Activated T-cell treated with anti-CD3 and anti-CD28 coated beads, Interleukin-2, amount 50 U/mL, for 4 hours (primary cell): ENCODE data around the gene NR2F6. TPM values are rescaled to one million over a fixed set of nuclear protein-coding genes. Genes with fewer than 3 reads are reported as not detected.
"Not testable (repeated sequence)": the region's sequence is repeated elsewhere in the genome, so short reads cannot be mapped to it uniquely, and the experiment has no call there.

ENCODE experiments used
- ATAC-seq, 2 donors: fragments of 200-7000 bp; cut with Tn5 transposase; one replicate each; pipeline ENCODE4 v1.10.0; 2021
- DNase-seq: peaks from one replicate; pipeline ENCODE4 v3.0.0-alpha.2; 2020
- H3K27me3 Mint-ChIP-seq: one replicate; pipeline ENCODE4 v1.8.0; 2021; ENCODE audit warnings: low read depth, mixed read lengths
- H3K36me3 Mint-ChIP-seq: one replicate; pipeline ENCODE4 v1.8.0; 2022; ENCODE audit warnings: mixed read lengths; ENCODE audit not compliant: insufficient read depth
- H3K4me1 Mint-ChIP-seq: one replicate; pipeline ENCODE4 v1.8.0; 2021; ENCODE audit warnings: low read depth, mixed read lengths
- H3K4me3 Mint-ChIP-seq: one replicate; pipeline ENCODE4 v1.8.0; 2021; ENCODE audit warnings: mild to moderate bottlenecking, moderate library complexity, mixed read lengths
- H3K9me3 Mint-ChIP-seq: one replicate; pipeline ENCODE4 v1.8.0; 2021; ENCODE audit warnings: mixed read lengths
- total RNA-seq, 3 donors: library from RNA; stranded (reverse); gene quantifications; one replicate each; pipeline ENCODE4 v1.2.1, GENCODE V29; 2021

NR2F6 gene
- total RNA-seq, 3 donors from 2014 or later, result 10.1 to 14.4 (median 13.6) TPM

GRCh38 chr19:17275441-17276175 lies 29.9 kb upstream of the NR2F6 start:
- ATAC-seq (no peak), DNase-seq (no peak)
- H3K4me3 Mint-ChIP-seq, result no peak overlapping the region
- no peaks in the 10 kb centered on the region for H3K27me3 Mint-ChIP-seq
- no peaks in the 10 kb centered on the region for H3K4me1 Mint-ChIP-seq
- peaks cover 26% of the 10 kb centered on the region for H3K36me3 Mint-ChIP-seq
- H3K9me3 Mint-ChIP-seq, result no peaks in the 10 kb centered on the region

- H3K4me3 Mint-ChIP-seq, result not testable (repeated sequence)
- peaks cover 28% of the 10 kb centered on the region for H3K36me3 Mint-ChIP-seq
Measured at GRCh38 chr19:17274892-17275291, 29.2 kb upstream of the NR2F6 start.

GRCh38 chr19:17268754-17269153 lies 23.0 kb upstream of the NR2F6 start:
- peaks cover 21% of the 10 kb centered on the region for H3K4me1 Mint-ChIP-seq
- peak overlapping the region; percentile 93 for H3K4me3 Mint-ChIP-seq
- peaks cover 4% of the 10 kb centered on the region for H3K9me3 Mint-ChIP-seq
- ATAC-seq (no peak), DNase-seq (no peak)
- H3K27me3 Mint-ChIP-seq, result no peaks in the 10 kb centered on the region
- H3K36me3 Mint-ChIP-seq, result peaks cover 7% of the 10 kb centered on the region

More at GRCh38 chr19:17274892-17275291, 29.2 kb upstream of the NR2F6 start:
- H3K9me3 Mint-ChIP-seq, ATAC-seq, H3K4me1 Mint-ChIP-seq, H3K27me3 Mint-ChIP-seq, DNase-seq: not testable (repeated sequence)

GRCh38 chr19:17266975-17267788 lies 21.5 kb upstream of the NR2F6 start, which contains the start of gene BABAM1:
BABAM1 (plus strand) TSS chr19:17267443; CDS start chr19:17268807, 1,364 bp downstream.
- Mint-ChIP-seq H3K4me1 (peaks cover 23% of the 10 kb centered on the region), H3K36me3 (peaks cover 7% of the 10 kb centered on the region), H3K4me3 (peak within 1 kb of the TSS; percentile 93), H3K9me3 (peaks cover 4% of the 10 kb centered on the region), H3K27me3 (no peaks in the 10 kb centered on the region)
- DNase-seq (peak; percentile 88), ATAC-seq (peak; percentile 95 to 97)

- DNase-seq (no peak), ATAC-seq (no peak)
- peak overlapping the region; percentile 93 for H3K4me3 Mint-ChIP-seq
- peaks cover 6% of the 10 kb centered on the region for H3K36me3 Mint-ChIP-seq
- peaks cover 4% of the 10 kb centered on the region for H3K9me3 Mint-ChIP-seq
- H3K4me1 Mint-ChIP-seq, result peaks cover 23% of the 10 kb centered on the region
- H3K27me3 Mint-ChIP-seq, result no peaks in the 10 kb centered on the region
Measured at GRCh38 chr19:17266589-17266974, 20.9 kb upstream of the NR2F6 start.

GRCh38 chr19:17266026-17266425 lies 20.3 kb upstream of the NR2F6 start:
- Mint-ChIP-seq H3K27me3 (no peaks in the 10 kb centered on the region), H3K4me1 (peaks cover 24% of the 10 kb centered on the region), H3K4me3 (no peak overlapping the region), H3K36me3 (peaks cover 2% of the 10 kb centered on the region), H3K9me3 (peaks cover 4% of the 10 kb centered on the region)
- no peak for ATAC-seq
- no peak for DNase-seq

GRCh38 chr19:17264641-17264979 lies 18.9 kb upstream of the NR2F6 start, which contains the start of gene USHBP1:
USHBP1 (minus strand) TSS chr19:17264745; CDS start chr19:17264299, 446 bp downstream.
- ATAC-seq, result no peak
- no peak for DNase-seq
- H3K36me3 Mint-ChIP-seq, result no peaks in the 10 kb centered on the region
- H3K4me1 Mint-ChIP-seq, result peaks cover 30% of the 10 kb centered on the region
- H3K9me3 Mint-ChIP-seq, result peaks cover 4% of the 10 kb centered on the region
- H3K27me3 Mint-ChIP-seq, result no peaks in the 10 kb centered on the region
- H3K4me3 Mint-ChIP-seq, result no peak within 1 kb of the TSS

- peaks cover 30% of the 10 kb centered on the region for H3K4me1 Mint-ChIP-seq
Measured at GRCh38 chr19:17263712-17264640, 18.3 kb upstream of the NR2F6 start.

GRCh38 chr19:17262557-17262956 lies 16.8 kb upstream of the NR2F6 start:
- Mint-ChIP-seq H3K4me3 (no peak overlapping the region), H3K27me3 (no peaks in the 10 kb centered on the region), H3K4me1 (peaks cover 22% of the 10 kb centered on the region), H3K36me3 (no peaks in the 10 kb centered on the region), H3K9me3 (peaks cover 4% of the 10 kb centered on the region)
- DNase-seq (no peak), ATAC-seq (no peak)

More at GRCh38 chr19:17263712-17264640, 18.3 kb upstream of the NR2F6 start:
- no peak overlapping the region for H3K4me3 Mint-ChIP-seq
- peaks cover 4% of the 10 kb centered on the region for H3K9me3 Mint-ChIP-seq
- ATAC-seq, result no peak
- no peaks in the 10 kb centered on the region for H3K36me3 Mint-ChIP-seq
- no peak for DNase-seq
- no peaks in the 10 kb centered on the region for H3K27me3 Mint-ChIP-seq

GRCh38 chr19:17260842-17261325 lies 15.2 kb upstream of the NR2F6 start:
- Mint-ChIP-seq H3K27me3 (no peaks in the 10 kb centered on the region), H3K4me3 (no peak overlapping the region), H3K4me1 (peaks cover 13% of the 10 kb centered on the region), H3K36me3 (no peaks in the 10 kb centered on the region), H3K9me3 (no peaks in the 10 kb centered on the region)
- peak; percentile 88 for DNase-seq
- ATAC-seq, result peak; percentile 100

GRCh38 chr19:17259934-17260333 lies 14.2 kb upstream of the NR2F6 start:
- H3K27me3 Mint-ChIP-seq, result no peaks in the 10 kb centered on the region
- no peaks in the 10 kb centered on the region for H3K36me3 Mint-ChIP-seq
- ATAC-seq (no peak), DNase-seq (no peak)
- no peak overlapping the region for H3K4me3 Mint-ChIP-seq
- no peaks in the 10 kb centered on the region for H3K9me3 Mint-ChIP-seq
- peaks cover 13% of the 10 kb centered on the region for H3K4me1 Mint-ChIP-seq

- ATAC-seq, result no peak
- Mint-ChIP-seq H3K4me3 (no peak overlapping the region), H3K36me3 (no peaks in the 10 kb centered on the region), H3K4me1 (peaks cover 8% of the 10 kb centered on the region), H3K27me3 (no peaks in the 10 kb centered on the region), H3K9me3 (no peaks in the 10 kb centered on the region)
- DNase-seq, result no peak
Measured at GRCh38 chr19:17259118-17259780, 13.5 kb upstream of the NR2F6 start.

- Mint-ChIP-seq H3K27me3 (no peaks in the 10 kb centered on the region), H3K4me3 (no peak overlapping the region), H3K4me1 (peaks cover 6% of the 10 kb centered on the region), H3K36me3 (no peaks in the 10 kb centered on the region), H3K9me3 (no peaks in the 10 kb centered on the region)
- DNase-seq, result no peak
- ATAC-seq, result no peak
Measured at GRCh38 chr19:17256130-17256529, 10.4 kb upstream of the NR2F6 start.
